GM19395 (cell line): Measurements from ENCODE around the gene NID1.
"Not testable (repeated sequence)": the region's sequence is repeated elsewhere in the genome, so short reads cannot be mapped to it uniquely, and the experiment has no call there.

Experiments used
- ATAC-seq: cut with Tn5 transposase; IDR thresholded peaks from one replicate; pipeline ENCODE4 v1.9.1; 2021; ENCODE audit warnings: mild to moderate bottlenecking, moderate library complexity; ENCODE audit not compliant: unreplicated experiment

The NID1 gene

DNA sequence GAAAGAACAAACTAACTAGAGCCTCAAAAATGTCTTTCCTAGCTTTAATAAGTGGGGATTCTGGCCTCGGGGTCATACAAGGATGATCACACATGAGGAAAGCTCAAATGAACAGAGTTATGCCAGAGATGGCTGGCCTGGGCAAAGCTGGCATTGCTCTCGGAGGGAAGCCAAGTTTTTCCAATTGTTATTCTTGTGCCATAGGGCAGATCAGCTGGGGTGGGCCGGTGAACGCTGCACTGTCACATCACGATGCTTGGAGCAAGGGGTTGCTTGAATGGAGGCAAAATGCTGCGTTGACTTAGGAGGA is 122.3 kb downstream of the NID1 start:
- no peak for ATAC-seq

DNA sequence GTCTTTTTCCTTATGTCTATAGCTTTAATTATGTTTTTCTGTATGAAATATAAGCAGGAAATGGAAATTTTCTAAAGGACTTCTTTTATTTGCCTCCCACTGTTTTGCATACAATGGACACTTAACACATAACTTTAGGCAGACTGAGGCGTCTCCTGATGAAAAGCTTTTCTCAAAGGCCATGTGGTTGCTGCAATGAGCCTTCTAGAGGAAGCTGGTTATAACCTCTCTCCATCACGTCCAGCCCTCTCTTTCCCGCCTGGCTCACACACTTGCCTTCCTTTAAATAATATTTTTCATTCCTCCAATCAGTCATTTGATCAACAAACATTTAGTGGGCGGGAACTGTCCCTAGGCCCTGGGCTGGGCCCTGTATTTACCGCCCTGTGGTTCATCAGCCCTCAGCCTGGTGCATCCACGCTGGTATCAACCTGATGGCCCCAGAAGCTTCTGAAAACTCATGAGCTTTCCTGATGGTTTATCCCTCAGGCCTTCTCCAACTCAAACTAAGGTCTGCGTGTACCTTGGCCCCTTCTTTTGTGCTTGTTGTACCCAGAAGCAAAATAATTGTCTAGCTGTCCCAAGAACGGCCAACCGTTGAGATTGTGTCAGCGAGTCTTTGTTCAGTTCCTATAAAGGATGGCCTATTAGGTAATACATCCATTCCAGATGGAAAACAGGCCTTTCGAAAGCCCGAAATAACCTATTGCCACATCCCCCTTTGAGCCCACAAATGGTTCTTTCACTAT is 122.8 kb downstream of the NID1 start:
- ATAC-seq = no peak

DNA sequence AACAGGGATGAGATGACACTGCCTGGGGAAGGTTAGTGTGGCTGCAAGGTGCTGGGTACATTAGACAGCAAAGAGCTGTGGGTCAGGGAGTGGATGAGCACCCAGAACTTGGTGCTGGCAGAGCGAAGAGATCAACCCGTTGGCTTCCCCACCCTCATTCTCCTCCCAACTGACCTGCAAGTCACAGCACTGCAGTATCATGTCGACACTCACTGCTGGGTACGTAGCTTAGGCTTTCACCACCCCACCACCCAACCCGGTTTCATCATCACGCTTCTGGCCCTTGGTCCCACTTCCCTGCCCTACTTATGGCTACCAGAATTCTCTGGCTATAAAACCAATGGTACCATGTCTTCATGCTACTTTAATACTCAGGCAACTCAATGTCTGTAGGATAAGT is 124.6 kb downstream of the NID1 start:
- ATAC-seq = no peak

DNA sequence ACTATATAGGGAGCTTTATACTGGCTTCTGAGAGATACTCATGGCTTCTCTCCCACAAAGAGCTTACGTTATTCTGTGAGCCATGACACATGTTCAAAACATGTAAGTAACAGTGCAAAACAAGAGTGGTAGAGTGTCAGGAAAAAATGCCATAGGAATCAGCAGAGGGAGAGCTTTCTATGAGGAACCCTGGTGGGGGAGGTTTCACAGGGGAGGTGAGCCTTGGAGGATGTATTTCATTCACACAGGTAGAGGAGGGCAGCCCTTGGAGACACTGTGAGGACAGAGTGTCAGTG is 125.5 kb downstream of the NID1 start:
- ATAC-seq = no peak

DNA sequence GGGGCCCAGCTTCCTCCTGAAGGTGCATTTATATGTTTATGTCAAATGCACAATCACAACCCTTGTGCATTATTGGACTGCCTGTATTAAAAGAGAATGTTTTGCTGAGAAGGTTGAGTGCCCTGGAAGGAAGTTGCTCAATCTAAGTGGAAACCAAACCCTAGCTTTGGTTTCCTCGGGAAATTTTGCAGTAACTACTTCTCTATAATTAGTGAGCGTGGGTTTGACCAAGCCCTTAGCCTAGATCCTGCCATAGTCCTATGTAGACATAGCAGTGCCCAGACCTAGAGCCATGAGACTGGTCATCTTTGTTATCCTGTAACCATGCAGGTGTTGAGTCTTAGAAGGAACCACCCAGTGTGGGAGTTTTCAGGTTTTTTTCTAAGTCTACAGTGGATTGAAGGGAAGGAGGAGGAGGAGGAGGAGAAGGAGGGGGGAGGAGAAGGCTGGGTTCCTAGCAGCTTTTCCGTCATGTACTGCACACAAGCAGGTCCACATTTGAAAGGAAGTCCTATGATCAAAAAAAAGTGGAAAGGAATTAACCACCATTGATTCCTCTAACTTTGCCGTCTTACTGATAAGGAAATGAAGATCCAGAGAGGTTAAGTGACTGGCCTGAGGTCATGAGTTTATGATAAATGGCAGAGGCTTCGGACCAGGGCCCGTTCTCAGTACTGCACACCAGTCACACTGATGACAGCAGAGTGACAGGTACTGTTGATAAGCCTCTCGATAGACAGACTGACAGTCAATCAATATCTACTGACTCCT is 126.0 kb downstream of the NID1 start:
- no peak for ATAC-seq

DNA sequence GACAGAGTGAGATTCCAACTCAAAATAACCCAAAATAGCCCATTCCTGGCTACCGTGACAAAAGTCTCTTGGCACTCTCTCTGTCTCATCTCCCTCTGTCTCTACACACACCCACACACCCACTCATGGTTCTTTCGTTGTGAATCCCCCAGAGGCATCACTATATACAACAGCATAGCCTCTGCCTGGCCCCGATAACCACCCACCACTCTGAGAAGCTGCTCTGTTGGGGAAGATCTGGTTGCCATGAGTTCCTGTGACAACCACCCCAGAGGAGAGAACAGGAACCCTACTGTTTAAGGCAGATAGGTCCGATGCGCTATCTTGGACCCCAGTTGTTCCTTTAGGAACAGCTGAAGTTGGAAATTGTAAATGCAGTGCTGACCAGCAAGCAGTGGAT is 127.8 kb downstream of the NID1 start:
- no peak for ATAC-seq

DNA sequence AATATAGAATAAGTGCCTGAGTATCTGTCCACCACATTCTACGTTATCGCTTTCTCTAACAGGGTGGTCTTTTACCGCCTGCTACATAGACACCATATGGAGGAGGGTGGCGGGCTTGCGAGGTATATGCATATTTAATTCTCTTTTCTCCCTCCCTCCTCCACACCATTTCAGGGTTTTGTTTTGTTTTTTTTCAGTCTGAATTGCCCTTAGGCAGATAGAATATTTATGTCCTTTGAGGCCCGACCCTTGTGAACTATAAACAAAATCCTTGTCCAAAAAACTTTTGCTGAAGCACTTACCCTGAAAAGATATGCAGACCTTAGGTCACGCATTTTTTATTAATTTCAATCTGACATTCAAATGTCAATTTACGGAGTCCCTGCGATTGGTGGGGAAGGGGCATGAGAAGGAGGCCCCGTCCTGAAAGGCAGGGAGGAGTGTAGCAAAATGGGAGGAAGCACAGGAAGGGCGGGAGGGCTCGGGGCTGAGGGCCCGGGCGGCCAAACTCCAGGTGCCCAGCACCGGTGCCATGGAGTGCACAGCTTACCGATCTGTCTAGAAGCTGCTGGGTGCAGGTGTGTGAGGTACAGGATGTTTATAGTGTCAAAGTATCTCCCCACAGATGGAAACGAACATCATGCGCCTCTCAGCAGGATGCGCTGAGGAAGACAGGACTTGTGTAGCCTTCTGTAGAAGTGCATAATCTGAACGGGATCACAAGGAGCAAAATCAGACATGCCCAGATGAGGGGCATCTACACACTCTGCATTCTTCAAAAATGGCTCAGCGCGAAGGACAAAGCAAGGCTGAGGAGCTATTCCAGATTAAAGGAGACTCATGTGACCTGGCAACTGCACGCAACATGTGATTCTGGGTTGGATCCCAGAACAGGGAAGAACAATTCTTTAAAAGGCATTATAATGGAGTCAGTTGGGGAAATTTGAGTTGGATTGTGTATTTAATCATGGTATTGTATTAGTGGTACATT is 129.4 kb downstream of the NID1 start:
- no peak for ATAC-seq

DNA sequence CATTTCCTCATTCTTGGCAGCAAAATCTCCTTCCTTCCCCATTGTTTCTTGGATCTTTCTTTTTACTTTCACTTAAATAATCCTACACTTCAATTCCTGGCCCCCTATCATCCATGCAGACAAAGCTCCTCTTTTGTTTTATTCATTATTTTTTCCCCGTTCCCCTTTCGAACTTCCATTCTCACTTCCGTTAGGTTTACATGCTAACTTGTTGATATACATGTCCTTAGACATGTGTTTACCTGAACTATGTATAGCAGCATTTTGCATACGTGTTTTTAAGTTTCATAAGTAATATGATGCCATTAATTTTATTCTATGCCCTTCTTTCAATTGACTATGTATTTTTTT is 131.1 kb downstream of the NID1 start:
- no peak for ATAC-seq

DNA sequence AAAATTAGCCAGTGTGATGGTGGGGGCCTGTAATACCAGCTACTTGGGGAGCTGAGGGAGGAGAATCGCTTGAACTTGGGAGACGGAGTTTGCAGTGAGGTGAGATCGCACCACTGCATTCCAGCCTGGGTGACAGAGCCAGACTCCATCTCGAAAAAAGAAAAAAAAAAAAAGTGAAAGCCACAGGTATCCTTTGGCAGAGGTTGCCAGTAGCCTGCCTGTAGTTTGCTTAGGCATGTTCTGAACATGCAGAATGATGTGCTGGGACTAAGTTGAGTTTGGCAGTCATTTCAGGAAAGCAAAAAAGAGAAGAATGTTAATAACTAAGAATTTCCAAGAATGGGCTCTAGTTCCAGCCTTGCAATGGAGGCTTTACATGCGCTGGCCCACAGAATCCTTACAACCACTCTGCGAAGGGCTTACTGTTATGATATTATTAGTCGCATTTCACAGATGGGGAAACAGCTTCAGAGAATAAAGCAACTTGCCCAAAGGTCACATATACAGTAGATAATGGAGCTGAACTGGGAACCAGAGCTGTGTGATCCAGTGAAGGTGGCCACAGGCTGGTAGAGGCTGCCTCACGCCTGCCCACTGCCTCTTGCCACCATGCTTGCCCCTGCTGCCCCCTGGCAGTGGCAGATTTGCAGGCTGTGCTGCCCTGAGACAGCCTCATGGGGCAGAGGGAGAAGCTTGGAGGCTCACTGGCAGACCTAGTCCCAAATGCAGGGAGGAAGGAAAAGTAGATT is 131.7 kb downstream of the NID1 start:
- ATAC-seq = no peak

DNA sequence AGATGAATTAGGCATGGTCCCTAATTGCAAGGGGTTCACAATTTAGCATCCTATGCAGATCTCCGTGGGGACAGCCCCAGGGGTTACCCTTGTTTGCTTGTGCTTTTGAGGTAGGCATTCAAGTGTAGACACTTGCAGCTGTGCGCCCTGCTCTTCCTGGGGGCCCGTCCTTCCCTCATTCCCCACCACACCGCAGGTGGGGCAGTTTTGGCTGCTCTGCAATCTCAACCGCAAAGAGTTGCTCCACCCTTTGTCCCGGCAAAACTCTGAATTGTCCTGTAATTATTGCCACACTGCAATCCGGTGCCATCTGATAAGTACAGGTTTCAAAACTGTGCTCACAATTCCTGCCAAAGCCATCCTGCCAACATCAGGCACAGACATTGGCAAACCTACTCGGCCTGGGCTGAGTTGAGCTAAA is 132.8 kb downstream of the NID1 start:
- no peak for ATAC-seq

DNA sequence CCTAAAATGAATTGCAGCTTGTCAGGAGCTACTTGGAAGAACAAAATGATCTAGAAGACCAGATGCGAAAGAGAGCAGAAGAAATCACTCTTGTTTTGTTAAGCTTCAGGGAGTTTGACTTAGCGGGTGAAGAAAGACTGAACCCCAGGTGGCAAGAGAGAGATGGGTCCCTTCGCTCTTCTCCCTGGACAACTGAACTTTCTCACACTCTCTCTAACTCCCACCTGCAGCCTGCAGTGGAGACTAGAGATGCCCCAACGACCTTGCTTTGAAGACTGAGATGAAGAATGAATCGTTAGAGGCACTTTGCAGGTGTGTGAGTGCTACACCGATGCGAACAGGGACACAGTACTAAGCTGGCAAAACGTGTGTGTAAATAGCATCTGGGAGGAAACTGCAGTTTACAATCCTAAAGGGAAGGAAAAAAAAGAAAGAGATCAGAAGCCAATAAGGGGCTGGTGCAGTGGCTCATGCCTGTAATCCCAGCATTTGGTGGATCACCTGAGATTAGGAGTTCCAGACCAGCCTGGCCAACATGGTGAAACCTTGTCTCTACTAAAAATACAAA is 133.6 kb downstream of the NID1 start:
- ATAC-seq = no peak

DNA sequence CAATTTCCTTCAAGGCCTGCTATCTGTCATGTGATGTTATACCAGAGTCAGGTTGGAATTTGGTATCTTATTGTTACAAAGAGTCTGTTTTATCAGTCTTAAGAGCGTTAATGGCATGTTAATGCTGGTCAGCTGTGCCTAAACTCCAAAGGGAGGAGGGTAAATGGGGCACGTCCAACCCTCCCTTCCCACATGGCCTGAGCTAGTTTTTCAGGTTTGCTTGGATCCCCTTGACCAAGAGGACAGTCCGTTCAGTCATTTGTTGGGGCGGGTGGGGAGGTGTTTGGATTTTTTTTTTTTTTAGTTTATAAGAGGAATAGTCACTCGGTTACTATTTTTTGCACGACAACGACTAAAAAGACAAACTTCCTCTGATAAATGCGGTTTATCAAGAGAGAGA is 134.3 kb downstream of the NID1 start:
- no peak for ATAC-seq

DNA sequence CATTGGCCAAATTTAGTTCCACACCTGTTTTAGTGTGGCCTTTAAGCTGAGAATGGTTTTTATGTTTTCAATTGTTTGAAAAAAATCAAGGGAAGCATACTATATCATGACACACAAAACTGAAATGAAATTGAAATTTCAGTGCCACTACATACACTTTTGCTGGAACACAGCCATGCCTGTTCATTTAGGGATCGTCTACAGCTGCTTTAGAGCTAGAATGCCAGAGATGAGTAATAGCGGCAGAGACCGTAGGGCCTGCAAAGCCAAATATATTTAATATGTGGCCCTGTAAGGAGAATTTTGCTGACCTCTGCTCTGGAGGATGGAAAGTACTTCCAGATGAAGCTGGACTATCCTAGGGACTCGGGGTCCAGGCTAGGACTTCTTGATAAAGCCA is 135.7 kb downstream of the NID1 start:
- ATAC-seq = no peak

DNA sequence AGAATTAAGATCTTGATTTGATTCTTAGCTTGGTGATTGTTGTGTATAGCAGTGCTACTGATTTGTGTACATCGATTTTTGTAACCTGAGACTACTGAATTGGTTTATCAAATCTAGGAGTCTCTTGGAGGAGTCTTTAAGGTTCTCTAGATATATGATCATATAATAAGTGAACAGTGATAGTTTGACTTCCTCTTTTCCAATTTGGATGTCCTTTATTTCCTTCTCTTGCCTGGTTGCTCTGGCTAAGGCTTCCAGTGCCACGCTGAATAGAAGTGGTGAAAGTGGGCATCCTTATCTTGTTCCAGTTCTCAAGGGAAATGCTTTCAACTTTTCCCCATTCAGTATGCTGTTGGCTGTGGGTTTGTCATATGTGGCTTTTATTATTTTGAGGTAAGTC is 136.7 kb downstream of the NID1 start:
- ATAC-seq = no peak

DNA sequence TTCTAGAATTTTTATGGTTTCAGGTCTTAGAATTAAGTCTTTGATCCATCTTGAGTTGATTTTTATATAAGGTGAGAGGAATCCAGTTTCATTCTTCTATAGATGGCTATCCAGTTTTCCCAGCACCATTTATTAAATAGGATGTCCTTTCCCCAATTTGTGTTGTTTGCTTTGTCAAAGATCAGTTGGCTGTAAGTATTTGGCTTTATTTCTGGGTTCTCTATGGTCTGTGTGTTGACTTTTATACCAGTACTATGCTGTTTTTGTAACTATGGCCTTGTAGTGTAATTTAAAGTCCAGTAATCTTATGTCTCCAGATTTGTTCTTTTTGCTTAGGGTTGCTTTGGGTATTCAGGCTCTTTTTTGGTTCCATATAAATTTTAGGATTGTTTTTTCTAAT is 137.3 kb downstream of the NID1 start:
- ATAC-seq = not testable (repeated sequence)
